MCF 10A (cell line): ENCODE data around the gene ACTR3. TPM values are rescaled to one million over a fixed set of nuclear protein-coding genes. Genes with fewer than 3 reads are reported as not detected.

Experiments
- BruUV-seq: library from RNA; stranded (reverse); fragments of 400-500 nt; replicated peaks from 2 replicates; lab custom pipeline; 2021; lab: Mats Ljungman, UMichigan
- CTCF ChIA-PET: fragments of 300-600 bp; sonication (Branson Sonifier 250); formaldehyde crosslinking; extraction: SDS; loops from one replicate; lab custom pipeline; 2021; ENCODE audit warnings: antibody characterized with exemption, inconsistent platforms; lab: Yijun Ruan, JAX
- POLR2A ChIA-PET: fragments of 300-600, 350-650 bp; sonication (Branson Sonifier 250); formaldehyde crosslinking; extraction: SDS; loops from one replicate; lab custom pipeline; 2020; ENCODE audit warnings: antibody characterized with exemption, inconsistent platforms; lab: Yijun Ruan, JAX
- DNase-seq: peaks from one replicate; pipeline ENCODE4 v3.0.0-alpha.2; 2018; ENCODE audit not compliant: unreplicated experiment
- H3K27ac Mint-ChIP-seq: one replicate; pipeline ENCODE4 v1.8.0; 2022; ENCODE audit warnings: mild to moderate bottlenecking, low read depth, mixed read lengths; ENCODE audit not compliant: unreplicated experiment
- H3K27me3 Mint-ChIP-seq: one replicate; pipeline ENCODE4 v1.8.0; 2022; ENCODE audit warnings: mixed read lengths; ENCODE audit not compliant: insufficient read depth, unreplicated experiment
- H3K36me3 Mint-ChIP-seq: one replicate; pipeline ENCODE4 v1.8.0; 2022; ENCODE audit warnings: mild to moderate bottlenecking, moderate library complexity, mixed read lengths; ENCODE audit not compliant: insufficient read depth, unreplicated experiment
- H3K4me1 Mint-ChIP-seq: one replicate; pipeline ENCODE4 v1.8.0; 2022; ENCODE audit warnings: mixed read lengths; ENCODE audit not compliant: insufficient read depth, unreplicated experiment
- H3K4me3 Mint-ChIP-seq: one replicate; pipeline ENCODE4 v1.8.0; 2022; ENCODE audit warnings: mild to moderate bottlenecking, moderate library complexity, mixed read lengths; ENCODE audit not compliant: unreplicated experiment
- H3K9me3 Mint-ChIP-seq: one replicate; pipeline ENCODE4 v1.8.0; 2022; ENCODE audit warnings: mixed read lengths; ENCODE audit not compliant: unreplicated experiment
- CTCF ChIP-seq: fragments of 200-600 bp; IDR thresholded peaks from one replicate; pipeline ENCODE4 v1.8.0; 2022; ENCODE audit warnings: antibody characterized with exemption, mild to moderate bottlenecking; ENCODE audit not compliant: unreplicated experiment
- intact Hi-C: fragments of 100-400 bp; cut with micrococcal nuclease; formaldehyde crosslinking; loops from 2 replicates; pipeline ENCODE4 v1.14.1; 2022
- total RNA-seq: library from RNA; stranded (reverse); gene quantifications from 2 replicates; pipeline ENCODE4 v1.2.3, GENCODE V29; 2022

ACTR3 gene
- total RNA-seq, 1 experiment from 2014 or later = 311 TPM

- no peak for TF ChIP-seq CTCF
- no peaks in the 10 kb centered on the region for H3K27me3 Mint-ChIP-seq
- H3K27ac Mint-ChIP-seq = no peak overlapping the region
- H3K36me3 Mint-ChIP-seq = peaks cover 16% of the 10 kb centered on the region
- no peaks in the 10 kb centered on the region for H3K9me3 Mint-ChIP-seq
- peaks cover 6% of the 10 kb centered on the region for H3K4me1 Mint-ChIP-seq
- no TSS peak for BruUV-seq
- ChIA-PET CTCF (interaction anchor here (0.6 to 5.8 kb wide), 6 partner anchors 16 to 1115 kb away, joined by 3 to 58 read pairs (median 3); no protein-coding TSS in a partner anchor), POLR2A (no interaction called here)
- H3K4me3 Mint-ChIP-seq = no peak overlapping the region
- intact Hi-C loops = loop anchor here (1.0 to 5.0 kb wide), 2 partner anchors 225 to 574 kb away; no protein-coding TSS in a partner anchor
- DNase-seq = no peak
Observed at GRCh38 chr2:113977060-113977659, 87.3 kb downstream of the ACTR3 start.

DNA sequence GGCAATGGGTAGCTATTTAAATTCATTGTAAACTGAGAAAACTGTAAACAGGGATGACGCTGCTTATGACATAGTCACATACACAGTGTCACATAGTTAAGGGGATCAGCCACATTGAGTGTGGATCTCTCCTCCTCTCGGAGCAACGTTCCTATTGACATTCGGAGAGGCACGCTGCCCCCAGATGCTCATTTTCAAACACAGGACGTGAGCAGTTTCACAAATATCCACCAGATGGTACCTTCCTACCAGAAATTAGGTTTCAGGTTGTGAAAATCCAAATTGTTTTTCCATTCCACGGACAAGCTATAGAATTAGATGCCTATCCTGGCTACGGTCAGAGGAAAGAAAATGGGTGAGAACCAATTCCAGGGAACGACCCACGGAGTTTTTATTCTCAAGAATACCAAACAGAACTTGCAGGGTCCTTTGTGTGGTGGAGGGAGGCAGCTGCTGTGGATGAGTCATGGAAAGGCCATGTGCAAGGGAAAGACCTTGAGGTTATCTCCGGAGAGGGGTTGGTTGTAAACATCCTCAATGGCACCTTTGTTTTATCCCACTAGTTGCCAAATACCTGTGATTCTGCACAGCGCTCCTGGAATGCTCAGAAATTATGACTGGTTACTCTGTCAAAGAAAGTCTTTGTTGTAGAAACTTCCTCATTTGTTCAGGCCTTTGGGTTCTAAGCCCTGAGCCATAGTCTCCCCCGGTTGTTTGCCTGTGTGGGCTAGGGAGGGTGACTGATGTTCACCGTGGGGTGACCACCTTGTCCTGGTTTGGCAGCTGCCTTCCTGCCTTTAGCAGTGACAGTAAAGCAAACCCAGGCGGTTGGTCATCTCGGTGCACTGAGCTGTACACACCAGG lies 88.0 kb downstream of the ACTR3 start:
- intact Hi-C loops = loop anchor here (1.0 to 5.0 kb wide), 2 partner anchors 224 to 573 kb away; no protein-coding TSS in a partner anchor
- no peak overlapping the region for H3K27ac Mint-ChIP-seq

GRCh38 chr2:113978524-113979190 lies 88.8 kb downstream of the ACTR3 start:
- peaks cover 6% of the 10 kb centered on the region for H3K4me1 Mint-ChIP-seq
- H3K4me3 Mint-ChIP-seq = no peak overlapping the region
- intact Hi-C loops = loop anchor here (5.0 kb wide), 1 partner anchor 224 kb away; no protein-coding TSS in a partner anchor
- ChIA-PET POLR2A (interaction anchor here (0.6 to 1.1 kb wide), 2 partner anchors 10 to 113 kb away, joined by 3 read pairs; no protein-coding TSS in a partner anchor), CTCF (interaction anchor here (0.6 to 5.8 kb wide), 5 partner anchors 13 to 572 kb away, joined by 3 to 58 read pairs (median 4); no protein-coding TSS in a partner anchor)
- BruUV-seq = no TSS peak
- H3K27ac Mint-ChIP-seq = no peak overlapping the region
- no peak for DNase-seq
- H3K36me3 Mint-ChIP-seq = peaks cover 13% of the 10 kb centered on the region
- H3K9me3 Mint-ChIP-seq = no peaks in the 10 kb centered on the region
- no peaks in the 10 kb centered on the region for H3K27me3 Mint-ChIP-seq
- no peak for TF ChIP-seq CTCF

More for the DNA sequence above, 88.0 kb downstream of the ACTR3 start:
- peak; percentile 29 for DNase-seq
- ChIA-PET CTCF (interaction anchor here (0.6 to 5.8 kb wide), 9 partner anchors 12 to 1114 kb away, joined by 3 to 58 read pairs (median 3); no protein-coding TSS in a partner anchor), POLR2A (interaction anchor here (0.6 to 1.1 kb wide), 2 partner anchors 10 to 114 kb away, joined by 3 read pairs; no protein-coding TSS in a partner anchor)
- peak; percentile 46 for TF ChIP-seq CTCF
- no TSS peak for BruUV-seq
- no peaks in the 10 kb centered on the region for H3K27me3 Mint-ChIP-seq
- H3K9me3 Mint-ChIP-seq = no peaks in the 10 kb centered on the region
- no peak overlapping the region for H3K4me3 Mint-ChIP-seq
- H3K36me3 Mint-ChIP-seq = peaks cover 13% of the 10 kb centered on the region
- H3K4me1 Mint-ChIP-seq = peaks cover 6% of the 10 kb centered on the region
